HG02571 (cell line): ENCODE data around the gene ZC3H12D.
A peak's percentile ranks its signal among the peaks of the same experiment; 100 is the strongest.
"Not testable (repeated sequence)": the region's sequence is repeated elsewhere in the genome, so short reads cannot be mapped to it uniquely, and the experiment has no call there.

Experiments
- ATAC-seq: cut with Tn5 transposase; IDR thresholded peaks from one replicate; pipeline ENCODE4 v1.9.1; 2021; ENCODE audit warnings: mild to moderate bottlenecking, moderate library complexity; ENCODE audit not compliant: unreplicated experiment

ZC3H12D gene

DNA sequence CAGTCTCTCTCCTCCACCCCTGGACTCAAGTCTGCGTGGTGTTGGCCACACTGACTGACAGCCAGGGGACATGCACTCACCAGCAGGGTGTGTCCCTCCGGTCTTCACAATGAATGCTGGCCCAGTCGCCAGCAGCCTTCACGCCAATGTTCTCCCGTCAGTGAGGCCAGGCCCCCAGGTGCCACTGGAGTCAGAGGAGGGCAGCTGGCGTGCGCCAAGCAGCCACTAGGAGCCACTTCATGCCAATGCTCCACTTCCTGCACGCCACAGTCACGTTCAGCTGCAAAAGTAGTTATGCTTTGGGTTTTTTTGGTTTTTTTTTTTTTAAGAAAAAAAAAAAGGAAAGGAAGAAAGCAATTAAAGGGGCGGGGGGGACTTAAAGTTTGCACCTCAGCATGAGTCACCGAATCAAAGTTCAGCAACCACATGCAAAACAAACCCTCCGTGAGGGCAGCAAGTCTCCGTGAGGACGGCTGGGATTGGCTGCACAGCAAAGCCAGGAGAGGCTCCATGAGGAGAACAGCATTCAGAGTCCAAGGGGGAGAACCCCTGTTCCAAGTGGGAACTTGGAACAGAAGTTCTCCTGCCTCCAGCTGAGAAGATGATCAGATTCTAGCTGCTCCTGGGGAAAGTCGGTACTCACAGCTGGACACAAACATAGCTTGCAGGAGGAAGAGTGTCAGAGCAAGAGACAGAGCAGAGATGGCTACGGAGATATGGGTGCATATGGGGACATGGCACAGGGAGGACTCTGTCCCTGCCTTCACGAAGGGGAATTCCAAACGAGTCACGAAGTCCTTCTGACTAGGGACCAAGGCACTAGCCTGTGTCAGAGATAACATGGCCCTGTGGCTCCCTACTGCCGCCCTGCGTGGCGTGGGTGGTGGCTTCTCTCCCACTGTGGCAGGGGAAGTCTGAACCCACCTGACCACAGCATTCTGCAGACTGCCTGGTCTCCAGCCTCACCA lies at the start of gene ZC3H12D:
Gene ZC3H12D, minus strand, starts transcription at position 282 of the 968 bp plus-strand sequence. CDS start 10,471 bp downstream, outside the sequence.
- peak; percentile 34 for ATAC-seq

DNA sequence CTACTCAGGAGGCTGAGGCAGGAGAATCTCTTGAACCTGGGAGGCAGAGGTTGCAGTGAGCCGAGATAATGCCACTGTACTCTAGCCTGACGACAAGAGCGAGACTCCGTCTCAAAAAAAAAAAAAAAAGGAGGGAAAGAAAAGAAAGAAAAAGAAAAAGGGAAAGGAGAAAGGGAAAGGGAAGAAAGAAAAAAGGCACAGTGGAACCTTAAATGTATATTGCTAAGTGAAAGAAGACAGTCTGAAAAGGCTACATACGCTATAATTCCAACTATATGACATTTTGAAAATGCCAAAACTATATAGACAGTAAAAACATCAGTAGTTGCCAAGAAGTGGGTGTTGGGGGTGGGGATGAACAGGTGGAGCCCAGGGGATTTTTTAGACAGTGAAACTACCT lies 44.8 kb upstream of the ZC3H12D start:
- no peak for ATAC-seq

DNA sequence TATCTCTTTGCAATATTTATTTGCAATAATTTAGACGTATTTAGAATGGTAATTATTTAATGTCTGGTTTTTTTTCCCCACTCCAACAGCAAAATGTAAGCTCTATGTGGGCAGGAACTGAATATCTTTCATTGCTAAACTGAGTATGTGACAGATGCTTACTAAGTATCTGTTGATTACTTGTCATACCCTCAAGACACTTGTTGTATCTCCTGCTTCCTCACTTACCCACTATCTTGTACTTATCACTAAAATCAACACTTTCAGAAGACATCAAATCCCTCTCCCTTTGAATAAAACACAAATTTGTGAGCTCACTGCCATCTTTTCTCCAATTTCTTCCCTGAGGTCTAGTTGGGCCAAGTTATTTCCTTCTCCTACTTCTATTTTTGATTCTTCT lies 30.7 kb upstream of the ZC3H12D start:
- ATAC-seq, result no peak

DNA sequence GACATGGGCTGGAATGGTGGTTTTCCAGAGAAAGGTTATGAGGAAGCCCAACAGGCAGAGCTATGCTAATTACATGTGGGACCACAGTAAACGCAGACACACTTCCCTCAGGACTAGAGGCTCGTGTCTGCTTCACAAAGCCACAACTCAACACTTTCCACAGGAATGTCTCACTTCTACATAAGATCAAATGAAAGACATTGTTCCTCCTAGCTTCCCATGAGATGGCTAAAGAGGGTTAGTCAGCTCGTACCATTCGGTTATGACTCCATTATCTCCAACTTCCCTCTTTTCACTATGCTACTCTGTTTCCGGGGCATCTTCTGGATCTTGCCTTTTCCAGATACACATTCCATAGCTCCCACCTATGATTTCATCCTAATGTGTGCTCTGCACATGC lies 29.1 kb upstream of the ZC3H12D start:
- ATAC-seq, result no peak

DNA sequence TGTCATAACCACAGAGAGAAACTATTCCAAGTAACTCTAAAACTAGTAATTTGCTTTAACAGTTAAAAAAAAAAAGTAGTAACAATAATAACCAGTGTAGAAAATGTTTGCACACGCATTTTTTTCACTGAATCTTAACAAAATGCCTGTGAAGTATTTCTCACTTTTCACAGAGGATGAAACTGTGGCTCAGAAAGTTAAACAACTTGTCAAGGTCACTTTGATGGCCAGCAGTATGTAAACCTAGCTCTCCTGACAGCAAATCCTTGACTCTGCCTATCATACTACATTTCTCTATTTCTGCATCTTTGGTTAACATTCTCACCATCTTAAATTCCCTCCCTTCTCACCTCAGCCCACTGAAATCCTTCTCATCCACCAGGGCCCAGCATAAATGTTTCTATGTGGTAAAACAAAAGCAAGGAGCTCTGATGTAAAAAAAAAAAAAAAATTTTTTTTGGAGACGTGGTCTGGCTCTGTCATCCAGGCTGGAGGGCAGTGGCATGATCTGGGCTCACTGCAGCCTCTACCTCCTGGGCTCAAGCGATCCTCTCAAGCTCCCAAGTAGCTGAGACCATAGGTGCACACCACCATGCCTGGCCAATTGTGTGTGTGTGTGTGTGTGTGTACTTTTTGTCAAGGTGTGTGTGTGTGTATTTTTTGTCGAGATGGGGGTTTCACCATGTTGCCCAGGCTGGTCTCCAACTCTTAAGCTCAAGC lies 26.1 kb upstream of the ZC3H12D start:
- ATAC-seq, result no peak

DNA sequence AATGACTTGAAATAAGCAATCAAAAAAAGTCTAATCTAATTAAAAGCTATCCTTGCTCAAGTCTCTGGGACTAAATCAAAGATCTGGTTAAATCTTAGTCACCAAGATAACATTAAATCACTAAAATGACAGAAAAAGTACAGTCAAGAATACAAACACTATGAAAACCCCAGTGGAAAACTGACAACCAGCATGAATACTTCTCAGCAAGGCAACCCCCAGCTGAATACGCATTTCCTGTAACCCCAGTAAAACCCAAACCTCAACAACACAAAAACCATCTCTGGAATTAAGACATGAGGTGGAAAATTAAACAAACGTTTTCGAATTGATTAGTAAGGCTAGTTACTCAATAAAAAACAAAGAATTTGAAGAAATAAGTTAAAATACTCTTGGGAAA lies 23.7 kb upstream of the ZC3H12D start:
- ATAC-seq, result no peak

DNA sequence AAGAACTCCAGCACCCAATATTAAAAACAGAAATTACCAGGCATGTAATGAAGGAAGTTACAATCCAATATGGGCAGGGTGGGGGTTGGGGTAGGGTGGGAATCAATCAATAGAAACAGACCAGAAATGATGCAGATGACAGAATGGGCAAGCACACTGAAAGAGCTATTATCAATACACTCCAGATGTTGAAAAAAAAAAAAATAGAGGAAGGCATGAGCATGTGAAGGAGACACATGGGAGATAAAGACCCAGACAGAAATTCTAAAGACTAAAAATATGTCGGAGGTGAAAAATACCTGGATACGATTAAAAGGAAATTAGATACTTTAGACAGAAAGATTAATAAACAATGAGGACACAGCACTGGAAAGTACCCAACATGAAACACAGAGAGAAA lies 19.1 kb upstream of the ZC3H12D start:
- no peak for ATAC-seq

DNA sequence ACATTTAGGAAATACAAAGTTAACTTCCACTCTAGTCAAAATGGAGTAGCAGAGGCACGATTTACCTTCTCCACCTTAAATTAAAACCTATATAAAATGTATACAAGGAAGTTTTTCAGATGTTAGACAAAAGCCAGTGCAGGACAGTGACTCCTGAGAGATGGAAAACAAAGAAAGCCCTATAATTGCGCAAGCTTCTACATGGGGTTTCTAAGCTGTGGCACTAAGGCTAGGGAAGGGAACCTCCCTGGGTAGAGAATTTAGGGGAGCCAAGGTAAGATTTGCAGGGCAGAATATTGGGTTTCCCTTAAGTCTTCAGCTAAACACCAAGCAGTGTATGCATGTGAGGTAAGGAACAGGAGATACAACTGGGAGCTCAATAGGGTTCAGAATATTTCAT lies 18.5 kb upstream of the ZC3H12D start:
- no peak for ATAC-seq

DNA sequence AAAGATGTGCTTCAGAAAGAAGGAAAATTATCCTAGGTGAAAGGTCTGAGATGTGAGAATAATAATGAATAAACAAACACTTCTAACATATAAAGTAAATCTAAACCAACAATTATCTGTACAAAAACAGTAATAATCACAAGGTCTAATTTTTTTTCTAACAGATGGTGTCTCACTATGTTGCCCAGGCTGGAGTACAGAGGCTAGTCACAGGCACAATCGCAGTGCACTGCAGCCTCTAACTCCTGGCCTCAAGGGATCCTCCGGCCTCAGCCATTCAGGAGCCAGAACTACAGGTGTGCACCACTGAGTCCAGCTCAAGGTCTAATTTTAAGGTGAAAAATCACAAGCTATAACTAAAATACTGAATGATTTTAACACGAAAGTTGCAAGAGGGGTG lies 17.0 kb upstream of the ZC3H12D start:
- ATAC-seq, result no peak

DNA sequence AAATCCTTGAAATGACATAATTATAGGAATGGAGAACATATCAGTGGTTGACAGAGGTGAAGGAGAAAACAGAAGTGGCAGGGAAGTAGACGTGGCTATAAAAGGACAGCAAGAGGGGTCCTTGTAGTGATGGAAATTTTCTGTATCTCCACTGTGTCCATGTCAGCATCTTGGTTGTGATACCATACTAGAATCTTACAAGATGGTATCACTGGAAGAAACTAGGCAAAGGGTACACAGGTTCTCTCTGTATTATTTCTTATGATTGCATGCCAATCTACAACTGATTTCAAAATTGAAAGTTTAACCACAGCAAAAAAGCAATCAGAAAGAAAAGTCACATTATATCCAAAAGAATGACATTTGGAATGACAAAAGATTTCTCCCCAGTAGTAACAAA lies 16.4 kb upstream of the ZC3H12D start:
- ATAC-seq, result no peak

DNA sequence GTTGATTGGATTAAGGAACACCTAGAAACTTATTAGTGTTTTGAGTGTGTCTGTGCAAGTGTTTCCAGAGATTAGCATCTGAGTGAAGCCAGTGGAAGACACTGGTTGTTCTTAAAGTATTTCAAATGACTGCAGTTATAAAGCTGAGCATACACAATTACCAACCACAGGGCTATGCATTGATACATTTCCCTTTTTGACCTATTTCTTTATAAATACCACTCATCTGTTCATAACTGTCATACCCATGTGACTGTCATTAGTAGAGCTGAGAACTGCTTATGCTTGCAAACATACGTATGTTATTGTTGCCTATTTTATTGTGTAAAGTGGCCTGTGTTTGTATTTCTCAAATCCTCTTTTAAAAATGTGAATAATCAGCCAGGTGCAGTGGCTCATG lies 15.3 kb upstream of the ZC3H12D start:
- no peak for ATAC-seq

DNA sequence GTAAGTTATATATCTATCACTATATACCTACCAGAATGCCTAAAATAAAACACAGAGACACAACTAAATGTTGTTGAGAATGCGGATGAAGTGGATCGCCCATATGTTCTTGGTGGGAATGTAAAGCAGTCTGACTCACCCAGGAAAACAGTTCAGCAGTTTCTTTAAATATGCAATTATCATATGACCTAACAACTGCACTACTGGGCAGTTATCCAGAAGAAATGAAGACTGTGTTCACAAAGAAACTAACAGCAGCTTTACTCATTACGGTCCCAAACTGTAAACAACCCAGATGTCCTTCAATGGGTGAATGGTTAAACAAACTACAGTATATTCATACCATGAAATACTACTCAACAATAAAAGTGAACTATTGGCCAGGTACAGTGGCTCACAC lies 14.3 kb upstream of the ZC3H12D start:
- ATAC-seq, result no peak

DNA sequence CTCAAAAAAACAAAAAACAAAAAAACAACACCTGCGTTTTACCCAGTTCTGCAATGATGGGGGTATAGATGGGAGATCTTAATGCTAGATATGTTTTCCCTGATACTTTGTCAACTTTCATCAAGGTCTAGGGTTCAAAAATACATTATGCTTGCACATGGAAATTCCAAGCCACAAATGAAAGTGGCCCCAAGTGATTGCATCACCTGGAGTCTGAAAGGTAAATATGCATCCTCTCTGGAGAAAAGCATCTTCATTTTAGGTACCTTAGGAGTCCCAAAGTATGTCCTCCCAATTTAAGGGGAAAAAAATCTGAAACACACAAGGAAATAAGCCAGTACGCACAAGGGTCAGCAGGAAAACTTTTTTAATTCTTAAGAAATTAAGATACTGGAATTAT lies 12.6 kb upstream of the ZC3H12D start:
- no peak for ATAC-seq

DNA sequence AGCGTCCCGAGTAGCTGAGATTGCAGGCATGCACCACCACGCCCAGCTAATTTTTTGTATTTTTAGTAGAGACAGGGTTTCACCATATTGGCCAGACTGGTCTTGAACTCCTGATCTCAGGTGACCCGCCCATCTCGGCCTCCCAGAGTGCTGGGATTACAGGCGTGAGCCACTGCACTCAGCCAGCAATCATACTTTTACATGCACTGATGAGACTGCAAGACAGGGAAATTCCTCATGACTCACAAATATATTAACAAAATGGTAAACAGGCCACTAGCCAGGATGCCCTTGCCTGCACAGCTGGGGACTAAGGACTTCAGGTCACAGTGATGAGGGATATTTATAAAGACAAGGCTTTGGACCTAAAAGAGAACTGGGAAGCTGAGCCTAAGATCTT lies 11.8 kb upstream of the ZC3H12D start:
- ATAC-seq, result peak; percentile 59

DNA sequence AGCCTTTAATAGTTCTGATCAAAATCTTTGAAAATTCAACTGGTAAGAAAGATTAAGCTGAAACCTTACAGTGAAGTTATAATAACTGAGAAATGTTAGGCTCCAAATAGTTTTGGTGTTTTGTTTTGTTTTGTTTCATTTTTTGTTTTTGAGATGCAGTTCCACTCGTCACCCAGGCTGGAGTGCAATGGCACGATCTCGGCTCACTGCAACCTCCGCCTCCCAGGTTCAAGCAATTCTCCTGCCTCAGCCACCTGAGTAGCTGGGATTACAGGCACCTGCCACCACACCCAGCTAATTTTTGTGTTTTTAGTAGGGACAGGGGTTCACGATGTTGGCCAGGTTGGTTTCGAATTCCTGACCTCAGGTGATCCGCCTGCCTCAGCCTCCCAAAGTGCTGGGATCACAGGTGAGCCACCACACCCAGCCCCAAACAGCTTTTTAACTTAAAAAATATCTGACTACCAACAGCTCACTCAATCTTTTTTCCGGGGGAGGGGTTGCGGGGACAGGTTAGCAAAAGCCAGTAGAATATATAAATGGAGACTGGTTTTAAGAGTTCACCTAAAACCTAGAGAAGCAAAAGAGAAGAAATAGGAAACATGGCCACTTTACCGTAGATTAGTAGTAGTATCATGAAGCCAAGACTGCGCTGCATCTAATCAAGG lies 10.7 kb upstream of the ZC3H12D start:
- ATAC-seq, result not testable (repeated sequence)

DNA sequence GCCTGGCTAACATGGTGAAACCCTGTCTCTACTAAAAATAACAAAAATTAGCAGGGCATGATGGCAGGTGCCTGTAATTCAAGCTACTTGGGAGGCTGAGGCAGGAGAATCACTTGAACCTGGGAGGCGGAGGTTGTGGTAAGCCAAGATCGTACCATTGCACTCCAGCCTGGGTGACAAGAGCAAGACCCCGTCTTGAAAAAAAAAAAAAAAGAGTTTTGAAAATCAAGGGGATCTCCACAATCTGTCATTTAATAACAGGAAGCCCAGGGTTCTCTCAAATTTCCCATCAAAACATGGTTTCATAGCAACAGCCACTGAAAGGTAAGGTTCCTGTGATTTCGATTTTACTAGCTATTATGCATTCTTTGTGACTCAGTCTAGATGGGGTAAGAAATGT lies 10.0 kb upstream of the ZC3H12D start:
- peak; percentile 69 for ATAC-seq

DNA sequence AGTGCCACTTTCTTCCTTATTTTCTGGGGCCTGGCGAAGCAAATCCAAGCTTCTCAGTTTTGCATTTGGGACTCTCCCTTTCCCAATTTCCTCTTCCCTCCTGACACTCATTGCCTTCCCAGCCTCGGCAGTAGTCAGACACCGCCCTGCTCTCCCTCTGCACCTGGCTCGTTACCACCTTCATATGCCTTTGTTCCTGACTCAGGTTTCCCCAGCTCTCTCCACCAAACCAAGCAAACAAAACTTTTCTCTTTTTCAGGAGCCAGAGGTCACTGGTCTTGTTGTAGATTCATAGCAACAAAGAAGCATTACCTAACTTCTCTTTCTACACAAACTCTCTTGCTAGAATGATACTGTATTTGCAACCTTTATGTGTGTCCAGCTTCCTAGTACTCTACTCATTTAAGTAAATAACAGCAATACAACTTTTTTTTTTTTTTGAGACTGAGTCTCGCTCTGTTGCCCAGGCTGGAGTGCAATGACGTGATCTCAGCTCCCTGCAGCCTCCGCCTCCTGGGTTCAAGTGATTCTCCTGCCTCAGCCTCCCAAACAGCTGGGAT lies 9.0 kb upstream of the ZC3H12D start:
- no peak for ATAC-seq

DNA sequence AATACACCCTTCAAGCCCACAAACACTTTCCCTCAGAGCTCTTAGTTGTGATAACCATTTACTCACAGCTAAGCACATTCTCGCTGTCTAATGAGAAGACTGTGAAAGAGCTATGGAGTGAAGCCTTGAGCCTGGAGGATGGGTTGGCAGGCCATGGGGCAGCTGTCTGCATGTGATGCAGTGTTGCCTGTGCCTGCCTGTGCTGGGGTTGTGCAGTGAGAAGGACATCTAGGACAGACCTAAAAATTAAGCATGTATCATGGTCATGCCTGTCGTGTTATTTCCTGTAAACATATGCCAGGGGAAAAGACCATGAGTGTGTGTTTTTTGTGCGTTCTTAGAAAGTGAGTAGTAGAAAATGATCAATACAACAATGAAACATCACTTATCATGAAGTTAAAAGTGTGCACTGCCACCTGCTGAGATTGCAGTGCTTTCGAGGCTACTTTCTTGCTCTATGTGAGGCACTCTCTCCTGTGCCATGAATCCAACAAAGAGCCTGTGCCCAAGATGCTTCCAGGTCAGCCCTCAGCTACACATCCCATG lies 8.1 kb upstream of the ZC3H12D start:
- no peak for ATAC-seq

DNA sequence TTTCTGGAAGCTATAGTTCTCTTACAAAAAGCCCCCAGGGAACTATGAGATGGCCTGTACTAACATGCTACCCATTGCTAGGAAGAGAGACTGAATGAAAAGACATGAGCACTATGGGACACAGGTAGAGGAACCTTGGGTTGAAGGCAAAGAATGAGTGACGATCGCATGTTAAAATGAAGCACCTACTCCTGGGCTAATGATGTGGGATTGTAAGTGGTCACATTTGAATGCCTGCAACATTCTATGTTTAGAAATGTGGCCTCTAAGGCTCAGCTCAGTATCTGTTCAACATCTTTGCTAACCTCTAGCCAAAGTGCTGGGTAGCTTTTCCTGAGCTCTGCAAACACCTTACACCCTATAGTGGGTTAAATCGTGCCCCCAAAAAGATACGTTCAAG lies 5.2 kb upstream of the ZC3H12D start:
- ATAC-seq, result no peak

DNA sequence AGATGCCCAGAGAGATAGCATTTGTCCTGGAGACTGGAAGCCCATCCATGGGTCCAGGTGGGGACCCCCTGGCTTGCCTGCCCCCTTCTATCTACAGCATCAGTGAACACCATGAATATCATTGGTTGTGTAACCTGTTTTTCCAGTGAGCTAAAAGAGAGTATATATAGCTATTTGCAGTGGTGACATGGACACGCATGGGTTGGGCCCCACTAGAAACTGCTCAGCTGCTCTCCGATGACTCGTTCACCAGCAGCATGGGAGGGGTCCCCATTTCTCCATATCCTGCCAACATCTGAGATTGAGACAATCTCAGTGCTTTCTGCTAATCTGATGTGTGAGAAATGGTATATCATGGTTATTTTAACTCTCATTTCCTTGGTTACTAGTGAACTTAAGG lies 4.0 kb upstream of the ZC3H12D start:
- ATAC-seq, result no peak

DNA sequence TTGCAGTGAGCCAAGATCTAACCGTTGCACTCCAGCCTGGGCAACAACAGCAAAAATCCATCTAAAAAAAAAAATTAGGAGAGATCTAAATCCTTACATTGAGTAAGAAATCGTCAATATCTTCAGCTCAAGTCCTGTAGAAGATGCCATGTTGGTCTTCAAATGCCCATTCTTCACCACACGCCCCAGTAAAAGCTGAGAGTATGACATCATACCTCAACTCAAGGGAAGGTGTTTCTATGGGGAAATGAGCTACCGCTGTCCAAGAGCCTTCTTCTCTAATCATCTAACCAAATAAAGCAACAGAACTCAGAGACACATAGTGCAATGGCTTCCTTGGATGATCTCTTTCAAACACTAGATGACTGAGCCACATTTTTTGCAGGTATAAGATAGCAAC lies 2.5 kb upstream of the ZC3H12D start:
- no peak for ATAC-seq
